A673 (cell line): ENCODE results near the gene KAZN. TPM values are rescaled to one million over a fixed set of nuclear protein-coding genes. Genes with fewer than 3 reads are reported as not detected.

Source experiments
- BruUV-seq: library from RNA; stranded (reverse); fragments of 400-500 nt; replicated peaks from 2 replicates; lab custom pipeline; 2021; lab: Mats Ljungman, UMichigan
- CTCF ChIA-PET: fragments of 300-600 bp; sonication (Branson Sonifier 250); formaldehyde crosslinking; loops from one replicate; lab custom pipeline; 2022; ENCODE audit warnings: antibody characterized with exemption; lab: Charles Lee
- POLR2A ChIA-PET: fragments of 300-600 bp; sonication (Branson Sonifier 250); formaldehyde crosslinking; loops from one replicate; lab custom pipeline; 2022; ENCODE audit warnings: antibody characterized with exemption; ENCODE audit not compliant: low non-redundant PET; lab: Charles Lee
- DNase-seq: peaks from one replicate; pipeline ENCODE4 v3.0.0-alpha.2; 2015; ENCODE audit warnings: low spot score
- H3K27ac ChIP-seq: fragments of 200-600 bp; sonication (generic); 2 replicates; pipeline ENCODE4 v1.5.1; 2016; ENCODE audit warnings: mixed run types, low read depth, mild to moderate bottlenecking, mixed read lengths, antibody characterized with exemption, low read length; ENCODE audit not compliant: poor library complexity, severe bottlenecking
- H3K27me3 ChIP-seq: fragments of 200-600 bp; sonication (generic); replicated peaks from 2 replicates; pipeline ENCODE4 v1.6.1; 2017; ENCODE audit warnings: mixed run types, low read depth, mild to moderate bottlenecking, mixed read lengths, antibody characterized with exemption, low read length; ENCODE audit not compliant: insufficient read depth, poor library complexity
- H3K36me3 ChIP-seq: fragments of 200-600 bp; sonication (generic); 2 replicates; pipeline ENCODE4 v1.6.1; 2016; ENCODE audit warnings: mixed run types, mild to moderate bottlenecking, mixed read lengths, antibody characterized with exemption, low read length; ENCODE audit not compliant: insufficient read depth, poor library complexity, severe bottlenecking
- H3K4me1 ChIP-seq: fragments of 200-600 bp; sonication (generic); 2 replicates; pipeline ENCODE4 v1.6.1; 2017; ENCODE audit warnings: mixed run types, mild to moderate bottlenecking, mixed read lengths, antibody characterized with exemption, low read length; ENCODE audit not compliant: insufficient read depth, poor library complexity, severe bottlenecking
- H3K4me3 ChIP-seq: fragments of 200-600 bp; sonication (generic); 2 replicates; pipeline ENCODE4 v1.5.1; 2016; ENCODE audit warnings: low read depth, mixed run types, mild to moderate bottlenecking, mixed read lengths, low read length; ENCODE audit not compliant: poor library complexity, severe bottlenecking
- H3K9me3 ChIP-seq: fragments of 200-600 bp; sonication (generic); 2 replicates; pipeline ENCODE4 v1.6.1; 2016; ENCODE audit warnings: mixed run types, low read depth, mild to moderate bottlenecking, mixed read lengths, antibody characterized with exemption, low read length; ENCODE audit not compliant: poor library complexity, severe bottlenecking
- CTCF ChIP-seq: fragments of 300-800, 200-600 bp; sonication (generic); conservative IDR thresholded peaks from 2 replicates; pipeline ENCODE4 v1.5.1; 2017; ENCODE audit warnings: low read depth, mild to moderate bottlenecking, antibody characterized with exemption, low read length, moderate library complexity, mixed read lengths
- EZH2 ChIP-seq: fragments of 200-600 bp; sonication (generic); IDR thresholded peaks from 2 replicates; pipeline ENCODE4 v1.6.1; 2017; ENCODE audit warnings: borderline replicate concordance, low read depth, mild to moderate bottlenecking, mixed read lengths, antibody characterized with exemption, low read length; ENCODE audit not compliant: poor library complexity, severe bottlenecking
- intact Hi-C: fragments of 100-400 bp; cut with micrococcal nuclease; formaldehyde crosslinking; loops from one replicate; pipeline ENCODE4 v1.10.0; 2022; ENCODE audit not compliant: unreplicated experiment
- total RNA-seq: library from RNA; stranded (reverse); gene quantifications from 2 replicates; pipeline ENCODE4 v1.2.3, GENCODE V29; 2021

KAZN gene
- total RNA-seq, 1 experiment from 2014 or later: 8.0 TPM

DNA sequence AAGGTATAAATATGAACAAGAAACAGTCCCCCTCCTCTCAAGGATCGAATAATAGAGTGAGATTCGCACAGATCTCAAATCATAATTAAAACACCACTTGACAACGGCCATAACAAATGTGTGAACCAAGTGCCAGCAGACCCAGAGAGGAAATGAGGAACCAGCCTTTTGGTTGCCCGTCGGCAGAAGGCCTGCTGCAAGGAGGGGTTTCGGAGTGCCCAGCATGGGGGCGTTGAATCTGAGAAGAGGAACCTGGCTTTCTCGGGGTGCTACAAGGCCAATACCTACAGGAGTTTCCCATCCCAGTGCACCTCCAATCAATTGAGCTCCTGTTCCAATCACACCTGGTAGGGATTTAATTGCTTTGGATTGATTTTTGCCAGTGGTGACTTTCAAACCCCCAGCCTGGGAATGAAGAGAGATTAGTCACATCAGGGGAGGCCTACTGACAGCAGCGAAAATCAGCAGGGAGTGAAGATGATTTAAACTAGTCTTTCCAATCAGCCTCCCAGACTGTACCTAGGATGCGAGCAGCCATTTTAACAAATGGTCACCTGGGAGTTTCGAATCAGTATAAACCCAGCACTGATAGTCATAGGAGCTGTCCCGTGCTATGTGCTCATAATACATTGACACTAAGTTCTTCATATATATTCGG is 263.8 kb downstream of the KAZN start:
- no peaks in the 10 kb centered on the region for H3K36me3 ChIP-seq
- H3K4me3 ChIP-seq: no peak overlapping the region
- no peak for TF ChIP-seq EZH2
- TF ChIP-seq CTCF: no peak
- BruUV-seq: no TSS peak
- no peak overlapping the region for H3K27ac ChIP-seq
- no peak for DNase-seq
- ChIA-PET CTCF (no interaction called here), POLR2A (no interaction called here)
- intact Hi-C loops: no loop called here
- no peaks in the 10 kb centered on the region for H3K27me3 ChIP-seq
- H3K9me3 ChIP-seq: no peaks in the 10 kb centered on the region
- no peaks in the 10 kb centered on the region for H3K4me1 ChIP-seq

DNA sequence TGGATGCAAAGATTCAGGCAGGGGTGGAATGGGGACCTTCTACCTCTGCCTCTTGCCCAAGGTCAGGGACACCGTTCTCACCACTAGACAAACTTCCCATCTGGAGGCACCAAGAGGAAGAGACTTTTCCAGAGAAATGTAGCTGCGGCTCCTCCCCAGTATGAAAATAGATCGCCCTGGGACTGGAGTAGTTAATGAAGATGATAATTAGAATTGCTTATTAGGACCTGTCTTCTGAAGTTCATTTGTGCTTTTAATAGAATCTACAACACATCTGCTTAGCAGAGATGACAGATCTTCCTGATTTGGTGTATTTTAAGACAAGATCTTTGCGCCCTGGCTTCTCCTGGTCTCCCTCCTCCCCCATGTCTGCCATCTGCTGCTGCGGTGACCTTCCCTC is 266.6 kb downstream of the KAZN start:
- ChIA-PET POLR2A (no interaction called here), CTCF (no interaction called here)
- no peak overlapping the region for H3K27ac ChIP-seq
- no TSS peak for BruUV-seq
- no peaks in the 10 kb centered on the region for H3K4me1 ChIP-seq
- intact Hi-C loops: no loop called here
- H3K9me3 ChIP-seq: no peaks in the 10 kb centered on the region
- no peaks in the 10 kb centered on the region for H3K27me3 ChIP-seq
- no peak overlapping the region for H3K4me3 ChIP-seq
- TF ChIP-seq CTCF (no peak), EZH2 (no peak)
- no peak for DNase-seq
- no peaks in the 10 kb centered on the region for H3K36me3 ChIP-seq

- intact Hi-C loops: no loop called here
- ChIA-PET CTCF (no interaction called here), POLR2A (no interaction called here)
- Histone ChIP-seq H3K4me3 (no peak overlapping the region), H3K27ac (no peak overlapping the region), H3K4me1 (no peaks in the 10 kb centered on the region), H3K27me3 (no peaks in the 10 kb centered on the region), H3K36me3 (no peaks in the 10 kb centered on the region), H3K9me3 (no peaks in the 10 kb centered on the region)
- TF ChIP-seq EZH2: no peak
- TF ChIP-seq CTCF: no peak
- DNase-seq: no peak
- BruUV-seq: no TSS peak
These were observed 268.6 kb downstream of the KAZN start for GRCh38 chr1:14866911-14867612.
